ENCODE measurements around the gene SYTL1.

Gene SYTL1

GRCh38 chr1:27394282-27394658 is 52.4 kb downstream of the SYTL1 start:
- H2BK5ac ChIP-seq (ENCODE audit: low read length): no peak overlapping the region
- no peak overlapping the region for H2BK120ac ChIP-seq (ENCODE audit: low read depth, low read length)
- DNase-seq: no peak
- no peak overlapping the region for H3K4me3 ChIP-seq (ENCODE audit: low read length)
- H3K18ac ChIP-seq (ENCODE audit: low read length): no peak overlapping the region
- no peak overlapping the region for H3K27ac ChIP-seq (ENCODE audit: low read depth, low read length)
- H3K36me3 ChIP-seq (ENCODE audit: control insufficient read depth, insufficient read depth, low read length): no peaks in the 10 kb centered on the region
- peaks cover 4% of the 10 kb centered on the region for H3K79me1 ChIP-seq (ENCODE audit: low read length)
- no peaks in the 10 kb centered on the region for H3K27me3 ChIP-seq (ENCODE audit: insufficient read depth, low read length, poor library complexity)
- H3K79me2 ChIP-seq (ENCODE audit: control insufficient read depth, insufficient read depth, low read length): no peaks in the 10 kb centered on the region
- no peak overlapping the region for H3K4ac ChIP-seq (ENCODE audit: low read depth, low read length)
- no peak overlapping the region for H2AK5ac ChIP-seq (ENCODE audit: low read length)
- H3K4me2 ChIP-seq (ENCODE audit: low read length): no peak overlapping the region
- H3K56ac ChIP-seq (ENCODE audit: low read length): no peak overlapping the region
- H4K8ac ChIP-seq (ENCODE audit: low read depth, low read length): no peak overlapping the region
- WGBS (ENCODE audit: extremely low coverage, insufficient coverage, low lambda C conversion rate): no CpG with 5 or more reads among the region's 9 CpGs
- H3K4me1 ChIP-seq (ENCODE audit: control insufficient read depth, low read depth, low read length): peaks cover 2% of the 10 kb centered on the region
- no peak overlapping the region for H4K5ac ChIP-seq (ENCODE audit: low read length)
- H2BK15ac ChIP-seq (replicated peaks; ENCODE audit: low read depth): no peak overlapping the region
- no peak overlapping the region for H3K9ac ChIP-seq (ENCODE audit: low read length)
- H3K23ac ChIP-seq (ENCODE audit: low read length): no peak overlapping the region

GRCh38 chr1:27394925-27395324 is 53.1 kb downstream of the SYTL1 start:
- Histone ChIP-seq H3K9ac (ENCODE audit: low read length) (no peak overlapping the region), H3K4ac (ENCODE audit: low read depth, low read length) (no peak overlapping the region), H3K79me2 (ENCODE audit: control insufficient read depth, insufficient read depth, low read length) (no peaks in the 10 kb centered on the region), H3K18ac (ENCODE audit: low read length) (no peak overlapping the region), H3K79me1 (ENCODE audit: low read length) (peaks cover 4% of the 10 kb centered on the region), H3K4me3 (ENCODE audit: low read length) (no peak overlapping the region), H3K4me1 (ENCODE audit: control insufficient read depth, low read depth, low read length) (peaks cover 2% of the 10 kb centered on the region), H3K23ac (ENCODE audit: low read length) (no peak overlapping the region), H2AK5ac (ENCODE audit: low read length) (no peak overlapping the region), H2BK120ac (ENCODE audit: low read depth, low read length) (no peak overlapping the region), H3K36me3 (ENCODE audit: control insufficient read depth, insufficient read depth, low read length) (no peaks in the 10 kb centered on the region), H2BK5ac (ENCODE audit: low read length) (no peak overlapping the region), H3K27ac (ENCODE audit: low read depth, low read length) (no peak overlapping the region), H4K5ac (ENCODE audit: low read length) (no peak overlapping the region), H3K56ac (ENCODE audit: low read length) (no peak overlapping the region), H2BK15ac (replicated peaks; ENCODE audit: low read depth) (no peak overlapping the region), H3K4me2 (ENCODE audit: low read length) (no peak overlapping the region), H3K27me3 (ENCODE audit: insufficient read depth, low read length, poor library complexity) (no peaks in the 10 kb centered on the region), H4K8ac (ENCODE audit: low read depth, low read length) (no peak overlapping the region)
- WGBS (ENCODE audit: extremely low coverage, insufficient coverage, low lambda C conversion rate): no CpG with 5 or more reads among the region's 1 CpG
- no peak for DNase-seq

GRCh38 chr1:27395441-27396195 is 53.8 kb downstream of the SYTL1 start:
- DNase-seq: peak; percentile 90
- no peak overlapping the region for H3K18ac ChIP-seq (ENCODE audit: low read length)

GRCh38 chr1:27397110-27397509 is 55.3 kb downstream of the SYTL1 start:
- no CpG with 5 or more reads among the region's 3 CpGs for WGBS (ENCODE audit: extremely low coverage, insufficient coverage, low lambda C conversion rate)
- no peak for DNase-seq
- Histone ChIP-seq H3K23ac (ENCODE audit: low read length) (no peak overlapping the region), H4K8ac (ENCODE audit: low read depth, low read length) (no peak overlapping the region), H2BK5ac (ENCODE audit: low read length) (no peak overlapping the region), H3K4me3 (ENCODE audit: low read length) (no peak overlapping the region), H3K27ac (ENCODE audit: low read depth, low read length) (no peak overlapping the region), H4K5ac (ENCODE audit: low read length) (no peak overlapping the region), H3K4me1 (ENCODE audit: control insufficient read depth, low read depth, low read length) (no peaks in the 10 kb centered on the region), H2BK15ac (replicated peaks; ENCODE audit: low read depth) (no peak overlapping the region), H3K56ac (ENCODE audit: low read length) (no peak overlapping the region), H3K18ac (ENCODE audit: low read length) (no peak overlapping the region), H3K9ac (ENCODE audit: low read length) (no peak overlapping the region), H2BK120ac (ENCODE audit: low read depth, low read length) (no peak overlapping the region), H3K4ac (ENCODE audit: low read depth, low read length) (no peak overlapping the region), H3K79me1 (ENCODE audit: low read length) (peaks cover 4% of the 10 kb centered on the region), H3K27me3 (ENCODE audit: insufficient read depth, low read length, poor library complexity) (no peaks in the 10 kb centered on the region), H2AK5ac (ENCODE audit: low read length) (no peak overlapping the region), H3K79me2 (ENCODE audit: control insufficient read depth, insufficient read depth, low read length) (no peaks in the 10 kb centered on the region), H3K4me2 (ENCODE audit: low read length) (no peak overlapping the region), H3K36me3 (ENCODE audit: control insufficient read depth, insufficient read depth, low read length) (no peaks in the 10 kb centered on the region)

More at GRCh38 chr1:27395441-27396195, 53.8 kb downstream of the SYTL1 start:
- Histone ChIP-seq H2BK15ac (replicated peaks; ENCODE audit: low read depth) (no peak overlapping the region), H3K79me2 (ENCODE audit: control insufficient read depth, insufficient read depth, low read length) (no peaks in the 10 kb centered on the region), H2BK5ac (ENCODE audit: low read length) (no peak overlapping the region), H4K8ac (ENCODE audit: low read depth, low read length) (no peak overlapping the region), H3K4me1 (ENCODE audit: control insufficient read depth, low read depth, low read length) (peaks cover 2% of the 10 kb centered on the region), H3K56ac (ENCODE audit: low read length) (no peak overlapping the region), H2BK120ac (ENCODE audit: low read depth, low read length) (no peak overlapping the region), H3K27ac (ENCODE audit: low read depth, low read length) (no peak overlapping the region), H3K23ac (ENCODE audit: low read length) (no peak overlapping the region), H3K9ac (ENCODE audit: low read length) (no peak overlapping the region), H3K4ac (ENCODE audit: low read depth, low read length) (no peak overlapping the region), H3K27me3 (ENCODE audit: insufficient read depth, low read length, poor library complexity) (no peaks in the 10 kb centered on the region), H4K5ac (ENCODE audit: low read length) (no peak overlapping the region), H2AK5ac (ENCODE audit: low read length) (no peak overlapping the region), H3K4me2 (ENCODE audit: low read length) (no peak overlapping the region), H3K36me3 (ENCODE audit: control insufficient read depth, insufficient read depth, low read length) (no peaks in the 10 kb centered on the region), H3K79me1 (ENCODE audit: low read length) (peaks cover 4% of the 10 kb centered on the region), H3K4me3 (ENCODE audit: low read length) (no peak overlapping the region)
- WGBS (ENCODE audit: extremely low coverage, insufficient coverage, low lambda C conversion rate): no CpG with 5 or more reads among the region's 10 CpGs

- no peak overlapping the region for H2BK120ac ChIP-seq (ENCODE audit: low read depth, low read length)
- H3K79me2 ChIP-seq (ENCODE audit: control insufficient read depth, insufficient read depth, low read length): no peaks in the 10 kb centered on the region
- no peaks in the 10 kb centered on the region for H3K36me3 ChIP-seq (ENCODE audit: control insufficient read depth, insufficient read depth, low read length)
- no peak overlapping the region for H4K8ac ChIP-seq (ENCODE audit: low read depth, low read length)
- peak; percentile 51 for DNase-seq
- no peak overlapping the region for H2AK5ac ChIP-seq (ENCODE audit: low read length)
- no peak overlapping the region for H3K4ac ChIP-seq (ENCODE audit: low read depth, low read length)
- H2BK15ac ChIP-seq (replicated peaks; ENCODE audit: low read depth): no peak overlapping the region
- H3K4me2 ChIP-seq (ENCODE audit: low read length): no peak overlapping the region
- no peaks in the 10 kb centered on the region for H3K27me3 ChIP-seq (ENCODE audit: insufficient read depth, low read length, poor library complexity)
- H3K56ac ChIP-seq (ENCODE audit: low read length): no peak overlapping the region
- H3K4me1 ChIP-seq (ENCODE audit: control insufficient read depth, low read depth, low read length): no peaks in the 10 kb centered on the region
- H3K27ac ChIP-seq (ENCODE audit: low read depth, low read length): no peak overlapping the region
- H3K23ac ChIP-seq (ENCODE audit: low read length): no peak overlapping the region
- no peak overlapping the region for H4K5ac ChIP-seq (ENCODE audit: low read length)
- H3K4me3 ChIP-seq (ENCODE audit: low read length): no peak overlapping the region
- H2BK5ac ChIP-seq (ENCODE audit: low read length): no peak overlapping the region
- H3K79me1 ChIP-seq (ENCODE audit: low read length): peaks cover 4% of the 10 kb centered on the region
- no peak overlapping the region for H3K18ac ChIP-seq (ENCODE audit: low read length)
- H3K9ac ChIP-seq (ENCODE audit: low read length): no peak overlapping the region
- no CpG with 5 or more reads among the region's 7 CpGs for WGBS (ENCODE audit: extremely low coverage, insufficient coverage, low lambda C conversion rate)
Measured at GRCh38 chr1:27397749-27398148, 55.9 kb downstream of the SYTL1 start.

Data from mesendoderm (in vitro differentiated cells).